Gastroesophageal sphincter (tissue), 4 donors: ENCODE data around the gene CRYBG3. TPM values are rescaled to one million over a fixed set of nuclear protein-coding genes. Genes with fewer than 3 reads are reported as not detected.

Experiments
- ATAC-seq: fragments of 150-250 bp; one replicate; pipeline ENCODE4 v1.9.1; 2016; ENCODE audit warnings: mild to moderate bottlenecking, moderate library complexity
- H3K27ac ChIP-seq, 4 donors: fragments of 200-600 bp; sonication (generic) in 3 of 4; 1 replicate in 3 of 4; 2 replicates in 1 of 4; pipeline ENCODE4 v1.5.1; 2016 to 2019
- H3K27me3 ChIP-seq: fragments of 200-600 bp; sonication (generic); one replicate; pipeline ENCODE4 v1.5.1; 2019
- H3K36me3 ChIP-seq, 2 donors: fragments of 200-600 bp; sonication (generic); one replicate each; pipeline ENCODE4 v1.5.1; 2019; ENCODE audit warnings: control low read depth in 1 of 2
- H3K4me1 ChIP-seq, 3 donors: fragments of 200-600 bp; sonication (generic); 1 replicate in 2 of 3; 2 replicates in 1 of 3; pipeline ENCODE4 v1.5.1; 2016 to 2019; ENCODE audit warnings: control low read depth in 2 of 3
- H3K4me3 ChIP-seq, 2 donors: fragments of 200-600 bp; sonication (generic); one replicate each; pipeline ENCODE4 v1.5.1; 2019; ENCODE audit warnings: mild to moderate bottlenecking in 1 of 2, moderate library complexity in 1 of 2
- H3K9me3 ChIP-seq, 3 donors: fragments of 200-600 bp; sonication (generic); one replicate each; pipeline ENCODE4 v1.5.1; 2017 to 2019; ENCODE audit warnings: control low read depth in 2 of 3
- CTCF ChIP-seq, 4 experiments: fragments of 200-600 bp in 2 of 4; fragments of 450-650 bp in 2 of 4; sonication (generic) in 1 of 4; IDR thresholded peaks; one replicate each; pipeline ENCODE4 v1.5.1; 2017 to 2019; ENCODE audit warnings: antibody characterized with exemption in 4 of 4, mild to moderate bottlenecking in 2 of 4, moderate library complexity in 2 of 4
- EP300 ChIP-seq: sonication (generic); formaldehyde crosslinking; IDR thresholded peaks from one replicate; pipeline ENCODE4 v1.6.1; 2017; ENCODE audit warnings: antibody characterized with exemption, mild to moderate bottlenecking
- POLR2A ChIP-seq, 2 donors: fragments of 450-650 bp; IDR thresholded peaks; one replicate each; pipeline ENCODE4 v1.6.1; 2017; ENCODE audit warnings: antibody characterized with exemption in 2 of 2, mild to moderate bottlenecking in 2 of 2, moderate library complexity in 1 of 2
- POLR2AphosphoS5 ChIP-seq: sonication (generic); formaldehyde crosslinking; IDR thresholded peaks from one replicate; pipeline ENCODE4 v1.6.1; 2017; ENCODE audit warnings: antibody characterized with exemption
- WGBS, 2 donors: methylation state at CpG; one replicate each; pipeline ENCODE4 v1.1.5; 2018; ENCODE audit warnings: low coverage in 1 of 2; 5-methylcytosine and 5-hydroxymethylcytosine counted together
- total RNA-seq, 4 donors: library from RNA; depleted of rRNA; stranded (reverse); fragments of >200 nt; gene quantifications; one replicate each; pipeline ENCODE4 v1.1.0, GENCODE V29; 2016

Gene CRYBG3
- total RNA-seq, 4 donors from 2014 or later = 22.2 to 52.4 (median 28.9) TPM

GRCh38 chr3:97948351-97949109, 126.7 kb downstream of the CRYBG3 start:
- 80 to 85% methylated on average over 5 of the region's 5 CpGs for WGBS, 2 donors
- H3K27ac ChIP-seq = no peak overlapping the region
- peaks cover 4 to 94% of the 10 kb centered on the region in 2 donors for H3K36me3 ChIP-seq
- no peaks in the 10 kb centered on the region for H3K27me3 ChIP-seq
- no peaks in the 10 kb centered on the region for H3K9me3 ChIP-seq
- no peak overlapping the region for H3K4me3 ChIP-seq
- H3K4me1 ChIP-seq = no peaks in the 10 kb centered on the region
- no peak for ATAC-seq
- TF ChIP-seq EP300 = no peak
- no peak for TF ChIP-seq CTCF (IDR thresholded peaks at IDR 0.05)
- TF ChIP-seq POLR2AphosphoS5 = no peak
- no peak for TF ChIP-seq POLR2A (IDR thresholded peaks at IDR 0.05)

- no peaks in the 10 kb centered on the region for H3K9me3 ChIP-seq
- TF ChIP-seq POLR2AphosphoS5 (no peak), POLR2A (IDR thresholded peaks at IDR 0.05) (no peak), EP300 (no peak), CTCF (IDR thresholded peaks at IDR 0.05) (no peak)
- no peak for ATAC-seq
- H3K27ac ChIP-seq = no peak overlapping the region
- H3K36me3 ChIP-seq = peaks cover 4 to 94% of the 10 kb centered on the region in 2 donors
- H3K4me3 ChIP-seq = no peak overlapping the region
- no peaks in the 10 kb centered on the region for H3K27me3 ChIP-seq
- 89 to 94% methylated on average over 2 of the region's 2 CpGs for WGBS, 2 donors
- H3K4me1 ChIP-seq = no peaks in the 10 kb centered on the region
Measured at GRCh38 chr3:97949110-97949485, 127.3 kb downstream of the CRYBG3 start.

- WGBS, 2 donors = 56 to 61% methylated on average over 3 to 5 of the region's 5 CpGs
- no peaks in the 10 kb centered on the region for H3K27me3 ChIP-seq
- no peaks in the 10 kb centered on the region for H3K4me1 ChIP-seq
- H3K4me3 ChIP-seq = no peak overlapping the region
- no peak overlapping the region for H3K27ac ChIP-seq
- ATAC-seq = no peak
- H3K36me3 ChIP-seq = peaks cover 4 to 94% of the 10 kb centered on the region in 2 donors
- H3K9me3 ChIP-seq = no peaks in the 10 kb centered on the region
- TF ChIP-seq EP300 (no peak), POLR2AphosphoS5 (no peak), POLR2A (IDR thresholded peaks at IDR 0.05) (no peak), CTCF (IDR thresholded peaks at IDR 0.05) (no peak)
Measured at GRCh38 chr3:97949743-97950142, 127.9 kb downstream of the CRYBG3 start.

GRCh38 chr3:97950360-97950759, 128.5 kb downstream of the CRYBG3 start:
- H3K4me1 ChIP-seq = no peaks in the 10 kb centered on the region
- H3K9me3 ChIP-seq = no peaks in the 10 kb centered on the region
- H3K27me3 ChIP-seq = no peaks in the 10 kb centered on the region
- 81 to 87% methylated on average over 3 of the region's 3 CpGs for WGBS, 2 donors
- H3K4me3 ChIP-seq = no peak overlapping the region
- peaks cover 3 to 94% of the 10 kb centered on the region in 2 donors for H3K36me3 ChIP-seq
- ATAC-seq = no peak
- no peak for TF ChIP-seq EP300
- TF ChIP-seq POLR2AphosphoS5 = no peak
- TF ChIP-seq POLR2A (IDR thresholded peaks at IDR 0.05) = no peak
- no peak for TF ChIP-seq CTCF (IDR thresholded peaks at IDR 0.05)
- H3K27ac ChIP-seq = no peak overlapping the region

- peak; percentile 49 for TF ChIP-seq POLR2AphosphoS5
- TF ChIP-seq EP300 = no peak
- no peak for TF ChIP-seq CTCF (IDR thresholded peaks at IDR 0.05)
- no peak for TF ChIP-seq POLR2A (IDR thresholded peaks at IDR 0.05)
- peak; percentile 89 for ATAC-seq
- H3K27ac ChIP-seq = no peak overlapping the region
- H3K4me1 ChIP-seq = no peaks in the 10 kb centered on the region
- H3K9me3 ChIP-seq = no peaks in the 10 kb centered on the region
- WGBS, 2 donors = 93% methylated on average over 3 of the region's 3 CpGs; no CpG with 5 or more reads in 1 of the 2 donors
- no peaks in the 10 kb centered on the region for H3K27me3 ChIP-seq
- peaks cover 0 to 87% of the 10 kb centered on the region in 2 donors for H3K36me3 ChIP-seq
- H3K4me3 ChIP-seq = no peak overlapping the region
Measured at GRCh38 chr3:97952280-97952679, 130.5 kb downstream of the CRYBG3 start.
